Subcutaneous abdominal adipose tissue (tissue), 5 donors: ENCODE measurements around the gene MAST2.

Experiments
- H3K27ac ChIP-seq: one replicate; pipeline ENCODE4 v1.7.0; 2013; ENCODE audit warnings: low read depth, mild to moderate bottlenecking, inconsistent platforms, low read length, moderate library complexity
- H3K27me3 ChIP-seq, 5 donors: one replicate each; pipeline ENCODE4 v1.7.0; 2013; ENCODE audit warnings: low read length in 5 of 5, inconsistent platforms in 1 of 5; ENCODE audit not compliant: control insufficient read depth in 5 of 5, insufficient read depth in 4 of 5
- H3K36me3 ChIP-seq, 5 donors: one replicate each; pipeline ENCODE4 v1.7.0; 2013; ENCODE audit warnings: low read length in 5 of 5; ENCODE audit not compliant: control insufficient read depth in 5 of 5, insufficient read depth in 5 of 5
- H3K4me1 ChIP-seq, 5 donors: one replicate each; pipeline ENCODE4 v1.7.0; 2013; ENCODE audit warnings: low read length in 5 of 5, mild to moderate bottlenecking in 3 of 5, moderate library complexity in 1 of 5; ENCODE audit not compliant: control insufficient read depth in 5 of 5, insufficient read depth in 5 of 5
- H3K4me3 ChIP-seq, 5 donors: one replicate each; pipeline ENCODE4 v1.7.0; 2013; ENCODE audit warnings: low read length in 5 of 5, low read depth in 1 of 5
- H3K9ac ChIP-seq, 5 donors: one replicate each; pipeline ENCODE4 v1.7.0; 2013; ENCODE audit warnings: low read length in 5 of 5, mild to moderate bottlenecking in 4 of 5, moderate library complexity in 3 of 5
- H3K9me3 ChIP-seq, 5 donors: one replicate each; pipeline ENCODE4 v1.7.0; 2013; ENCODE audit warnings: low read length in 5 of 5; ENCODE audit not compliant: control insufficient read depth in 5 of 5
- donor health status: healthy.
- donor health status: healthy.
- donor health status: healthy.
- donor health status: healthy.
- donor health status: healthy.

MAST2 gene

GRCh38 chr1:45806129-45806528, 2.7 kb downstream of the MAST2 start:
- H3K27me3 ChIP-seq, result no peaks in the 10 kb centered on the region
- H3K4me3 ChIP-seq, result no peak overlapping the region
- peaks cover 4 to 26% (median 17%) of the 10 kb centered on the region in 5 donors for H3K4me1 ChIP-seq
- peaks cover 0 to 2% (median 0%) of the 10 kb centered on the region in 5 donors for H3K36me3 ChIP-seq
- no peak overlapping the region for H3K9ac ChIP-seq
- H3K9me3 ChIP-seq, result no peaks in the 10 kb centered on the region
- H3K27ac ChIP-seq, result no peak overlapping the region

GRCh38 chr1:45809761-45810160, 6.3 kb downstream of the MAST2 start:
- no peak overlapping the region for H3K9ac ChIP-seq
- H3K4me1 ChIP-seq, result peaks cover 0 to 5% (median 1%) of the 10 kb centered on the region in 5 donors
- H3K9me3 ChIP-seq, result no peaks in the 10 kb centered on the region
- H3K36me3 ChIP-seq, result peaks cover 2 to 8% (median 2%) of the 10 kb centered on the region in 5 donors
- no peaks in the 10 kb centered on the region for H3K27me3 ChIP-seq
- H3K27ac ChIP-seq, result no peak overlapping the region
- H3K4me3 ChIP-seq, result no peak overlapping the region

GRCh38 chr1:45814776-45815175, 11.4 kb downstream of the MAST2 start:
- Histone ChIP-seq H3K4me1 (no peaks in the 10 kb centered on the region), H3K9me3 (no peaks in the 10 kb centered on the region), H3K36me3 (peaks cover 0 to 8% (median 2%) of the 10 kb centered on the region in 5 donors), H3K9ac (no peak overlapping the region), H3K4me3 (no peak overlapping the region), H3K27me3 (no peaks in the 10 kb centered on the region), H3K27ac (no peak overlapping the region)

- peaks cover 0 to 2% (median 0%) of the 10 kb centered on the region in 5 donors for H3K4me1 ChIP-seq
- H3K36me3 ChIP-seq, result peaks cover 0 to 8% (median 2%) of the 10 kb centered on the region in 5 donors
- no peak overlapping the region for H3K4me3 ChIP-seq
- H3K27ac ChIP-seq, result no peak overlapping the region
- peaks cover 0 to 1% (median under 1%) of the 10 kb centered on the region in 5 donors for H3K9me3 ChIP-seq
- no peak overlapping the region for H3K9ac ChIP-seq
- no peaks in the 10 kb centered on the region for H3K27me3 ChIP-seq
These were observed 12.5 kb downstream of the MAST2 start for GRCh38 chr1:45815667-45816458.

GRCh38 chr1:45820173-45820572, 16.8 kb downstream of the MAST2 start:
- Histone ChIP-seq H3K27ac (no peak overlapping the region), H3K27me3 (no peaks in the 10 kb centered on the region), H3K9ac (no peak overlapping the region), H3K36me3 (peaks cover 0 to 4% (median 0%) of the 10 kb centered on the region in 5 donors), H3K4me1 (peaks cover 0 to 2% (median 0%) of the 10 kb centered on the region in 5 donors), H3K4me3 (no peak overlapping the region), H3K9me3 (peaks cover 0 to 8% (median 2%) of the 10 kb centered on the region in 5 donors)

- H3K9ac ChIP-seq, result no peak overlapping the region
- H3K36me3 ChIP-seq, result peaks cover 0 to 4% (median under 1%) of the 10 kb centered on the region in 5 donors
- no peak overlapping the region for H3K4me3 ChIP-seq
- H3K9me3 ChIP-seq, result peaks cover 0 to 8% (median 2%) of the 10 kb centered on the region in 5 donors
- H3K27me3 ChIP-seq, result no peaks in the 10 kb centered on the region
- no peak overlapping the region for H3K27ac ChIP-seq
- peaks cover 0 to 2% (median 0%) of the 10 kb centered on the region in 5 donors for H3K4me1 ChIP-seq
These were observed 17.4 kb downstream of the MAST2 start for GRCh38 chr1:45820788-45821187.

DNA sequence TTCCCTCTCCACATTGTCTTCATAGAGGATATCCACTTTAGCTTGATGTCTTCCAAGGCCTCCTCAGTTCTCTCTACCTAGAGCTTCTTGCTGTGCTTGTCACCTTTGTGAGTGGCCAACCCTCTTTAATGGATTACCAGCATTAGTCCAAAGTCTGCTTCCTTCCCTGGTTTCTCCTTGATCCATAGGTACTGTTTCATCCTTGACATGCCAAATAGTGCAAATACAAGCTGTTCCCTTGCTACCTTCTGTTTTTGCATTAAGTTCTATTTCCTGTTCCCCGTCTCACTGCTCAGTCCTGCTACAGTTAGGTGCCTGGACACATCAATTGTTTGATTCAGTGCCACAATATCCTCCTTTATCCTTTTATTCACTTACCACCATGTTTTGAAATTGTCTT, 19.2 kb downstream of the MAST2 start:
- H3K36me3 ChIP-seq, result peaks cover 0 to 4% (median 2%) of the 10 kb centered on the region in 5 donors
- peaks cover 0 to 2% (median 0%) of the 10 kb centered on the region in 5 donors for H3K4me1 ChIP-seq
- peaks cover 0 to 8% (median 2%) of the 10 kb centered on the region in 5 donors for H3K9me3 ChIP-seq
- H3K27me3 ChIP-seq, result no peaks in the 10 kb centered on the region
- no peak overlapping the region for H3K27ac ChIP-seq
- no peak overlapping the region for H3K9ac ChIP-seq
- H3K4me3 ChIP-seq, result no peak overlapping the region

DNA sequence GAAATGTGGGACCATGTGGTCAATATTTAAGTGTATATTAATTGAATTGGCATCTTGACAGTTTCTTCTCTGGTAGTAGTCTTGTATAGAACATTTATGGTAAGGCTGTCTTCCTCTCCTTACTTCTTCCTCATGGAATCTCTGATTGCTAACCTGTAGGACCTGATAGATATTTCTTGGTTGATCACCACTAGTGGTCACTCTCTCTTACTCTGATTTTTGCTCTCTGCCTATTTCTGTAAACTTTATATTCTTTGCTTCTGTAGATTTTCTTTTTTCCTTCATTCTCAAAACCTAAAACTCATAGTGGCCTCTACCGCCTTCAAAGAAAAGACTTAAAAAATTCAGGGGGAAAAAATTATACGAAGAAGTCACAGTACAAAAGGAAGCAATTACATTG, 21.2 kb downstream of the MAST2 start:
- no peak overlapping the region for H3K27ac ChIP-seq
- peaks cover 0 to 4% (median 2%) of the 10 kb centered on the region in 5 donors for H3K36me3 ChIP-seq

DNA sequence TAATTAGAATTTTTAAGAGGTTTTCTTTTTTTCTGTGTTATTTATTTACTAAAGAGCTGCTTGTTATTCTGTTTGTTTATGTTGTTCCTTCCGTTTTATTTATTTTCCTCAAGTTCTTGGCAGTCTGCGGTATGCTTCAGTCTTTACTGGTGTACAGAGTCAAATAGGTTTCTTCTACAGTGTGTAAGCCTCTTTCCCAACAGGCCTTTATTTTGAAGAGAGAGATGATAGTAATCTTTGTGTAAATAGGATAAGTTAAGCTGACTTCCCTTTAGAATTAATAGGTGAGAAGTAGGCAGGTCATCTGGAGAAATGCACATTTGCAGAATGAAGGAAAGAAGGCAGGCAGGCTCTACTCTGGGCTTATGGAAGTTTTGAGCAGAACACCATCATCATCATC, 23.8 kb downstream of the MAST2 start:
- Histone ChIP-seq H3K36me3 (peaks cover 0 to 13% (median 4%) of the 10 kb centered on the region in 5 donors), H3K9me3 (no peaks in the 10 kb centered on the region)

More for the DNA sequence above, 21.2 kb downstream of the MAST2 start:
- no peak overlapping the region for H3K4me3 ChIP-seq
- H3K9me3 ChIP-seq, result peaks cover 0 to 8% (median 2%) of the 10 kb centered on the region in 5 donors
- H3K27me3 ChIP-seq, result no peaks in the 10 kb centered on the region
- H3K4me1 ChIP-seq, result peaks cover 0 to 2% (median 0%) of the 10 kb centered on the region in 5 donors
- no peak overlapping the region for H3K9ac ChIP-seq

GRCh38 chr1:45828841-45829240, 25.4 kb downstream of the MAST2 start:
- H3K4me3 ChIP-seq, result no peak overlapping the region
- no peaks in the 10 kb centered on the region for H3K27me3 ChIP-seq
- no peak overlapping the region for H3K27ac ChIP-seq
- H3K9me3 ChIP-seq, result no peaks in the 10 kb centered on the region
- H3K4me1 ChIP-seq, result no peaks in the 10 kb centered on the region
- H3K9ac ChIP-seq, result no peak overlapping the region
- H3K36me3 ChIP-seq, result peaks cover 0 to 17% (median 4%) of the 10 kb centered on the region in 5 donors

More for the DNA sequence above, 23.8 kb downstream of the MAST2 start:
- H3K4me3 ChIP-seq, result no peak overlapping the region
- no peak overlapping the region for H3K27ac ChIP-seq
- H3K27me3 ChIP-seq, result no peaks in the 10 kb centered on the region
- H3K9ac ChIP-seq, result no peak overlapping the region
- H3K4me1 ChIP-seq, result no peaks in the 10 kb centered on the region
